Astrocyte of the cerebellum (primary cell): Measurements from ENCODE around the gene ATP9B.

Experiments used
- DNase-seq: peaks from one replicate; pipeline ENCODE4 v3.0.0-alpha.2; 2011; ENCODE audit warnings: low read depth
- H3K4me3 ChIP-seq: 2 replicates; pipeline ENCODE4 v1.5.1; 2011; ENCODE audit warnings: mild to moderate bottlenecking, low read depth, low read length, moderate library complexity
- in situ Hi-C: cut with HindIII; loops from 2 replicates; pipeline ENCODE4 v1.10.0; 2017; ENCODE audit warnings: low sequenced_read_pairs
- TF ChIP-seq, protein P1 (sequence below): IDR thresholded peaks from 2 replicates; pipeline ENCODE4 v1.5.1; 2012; ENCODE audit warnings: low read length, low read depth, moderate library complexity, mild to moderate bottlenecking; ENCODE audit errors: missing control alignments

The ATP9B gene

DNA sequence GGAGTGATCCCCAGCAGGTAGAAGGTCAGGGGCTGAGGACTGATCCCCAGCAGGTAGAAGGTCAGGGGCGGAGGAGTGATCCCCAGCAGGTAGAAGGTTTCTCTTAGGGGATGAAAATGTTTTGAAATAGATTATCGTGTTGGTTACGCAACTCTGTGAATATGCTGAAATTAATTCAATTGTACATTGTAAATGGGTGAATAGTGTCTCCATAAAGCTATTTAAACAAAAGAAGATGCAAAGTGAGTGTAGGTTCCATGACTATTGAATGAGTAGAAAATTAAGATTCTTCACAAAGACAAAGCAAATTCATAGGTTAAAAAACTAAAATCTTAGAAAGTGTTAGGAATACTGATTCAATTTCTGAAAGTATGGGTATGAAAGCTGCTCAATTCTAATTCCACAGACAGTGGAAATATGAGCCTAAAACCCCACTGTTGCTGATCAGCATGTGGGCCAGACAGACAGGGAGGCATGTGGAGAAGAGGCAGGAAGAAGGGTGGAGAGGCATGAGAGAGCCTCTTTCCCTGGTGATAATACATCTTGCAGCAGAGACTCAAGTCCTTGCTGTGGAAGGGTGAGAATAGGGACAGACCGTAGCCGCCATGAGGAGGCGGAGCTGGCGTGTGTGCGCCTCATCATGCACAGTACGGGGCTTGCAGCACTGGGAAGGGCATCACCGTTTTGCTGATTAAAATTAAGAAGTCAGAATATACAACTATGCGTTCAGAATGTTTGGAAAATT is 240.6 kb downstream of the ATP9B start:
- no peak overlapping the region for H3K4me3 ChIP-seq
- no peak for DNase-seq
- TF ChIP-seq, protein P1, sequence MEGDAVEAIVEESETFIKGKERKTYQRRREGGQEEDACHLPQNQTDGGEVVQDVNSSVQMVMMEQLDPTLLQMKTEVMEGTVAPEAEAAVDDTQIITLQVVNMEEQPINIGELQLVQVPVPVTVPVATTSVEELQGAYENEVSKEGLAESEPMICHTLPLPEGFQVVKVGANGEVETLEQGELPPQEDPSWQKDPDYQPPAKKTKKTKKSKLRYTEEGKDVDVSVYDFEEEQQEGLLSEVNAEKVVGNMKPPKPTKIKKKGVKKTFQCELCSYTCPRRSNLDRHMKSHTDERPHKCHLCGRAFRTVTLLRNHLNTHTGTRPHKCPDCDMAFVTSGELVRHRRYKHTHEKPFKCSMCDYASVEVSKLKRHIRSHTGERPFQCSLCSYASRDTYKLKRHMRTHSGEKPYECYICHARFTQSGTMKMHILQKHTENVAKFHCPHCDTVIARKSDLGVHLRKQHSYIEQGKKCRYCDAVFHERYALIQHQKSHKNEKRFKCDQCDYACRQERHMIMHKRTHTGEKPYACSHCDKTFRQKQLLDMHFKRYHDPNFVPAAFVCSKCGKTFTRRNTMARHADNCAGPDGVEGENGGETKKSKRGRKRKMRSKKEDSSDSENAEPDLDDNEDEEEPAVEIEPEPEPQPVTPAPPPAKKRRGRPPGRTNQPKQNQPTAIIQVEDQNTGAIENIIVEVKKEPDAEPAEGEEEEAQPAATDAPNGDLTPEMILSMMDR: no peak
- in situ Hi-C loops: no loop called here

DNA sequence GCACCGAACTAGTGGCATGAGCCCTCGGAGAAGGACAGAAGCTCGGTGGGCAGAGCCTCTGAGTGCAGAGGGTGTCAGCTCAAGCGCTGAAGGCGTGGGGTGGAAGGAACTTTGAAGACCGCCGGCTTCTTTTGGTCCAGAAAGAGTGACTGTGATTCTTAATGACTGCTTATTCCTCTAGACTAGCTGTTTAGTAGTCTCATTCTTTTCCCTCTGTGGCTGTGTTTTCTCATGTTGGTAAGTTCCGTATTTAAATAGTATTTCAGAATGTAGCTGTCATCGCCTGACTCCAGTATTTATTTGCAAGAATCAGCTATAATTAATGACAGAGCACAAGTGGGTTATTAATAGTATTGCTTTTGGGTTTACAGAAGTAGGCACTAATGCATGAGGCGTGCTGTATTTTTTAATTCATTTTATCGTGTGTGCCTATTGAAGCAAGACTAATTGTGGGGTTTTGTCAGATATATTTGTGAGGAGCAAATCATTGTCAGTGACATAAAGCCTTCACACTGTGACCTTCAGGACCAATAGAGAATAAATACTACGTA is 245.7 kb downstream of the ATP9B start:
- H3K4me3 ChIP-seq: no peak overlapping the region
- in situ Hi-C loops: no loop called here
- DNase-seq: no peak
- TF ChIP-seq, protein P1: no peak

DNA sequence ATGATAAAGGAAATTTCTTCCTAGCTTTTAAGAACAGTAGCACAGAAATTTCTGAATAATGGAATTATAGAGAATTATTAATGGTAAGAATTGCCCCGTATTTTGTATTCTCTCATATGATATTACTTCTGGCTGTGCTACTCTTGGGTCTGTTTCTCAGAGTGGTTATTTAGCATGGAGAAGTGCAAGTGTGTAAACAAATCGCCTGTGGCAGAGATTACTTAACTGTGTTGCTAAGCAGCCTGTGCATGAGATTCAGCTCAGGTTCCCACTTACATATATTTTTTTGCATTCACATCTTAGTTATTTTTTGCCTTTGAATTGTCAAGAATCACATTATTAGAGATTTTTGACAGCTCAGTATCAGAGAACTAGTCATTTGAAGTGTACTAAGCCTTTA is 246.4 kb downstream of the ATP9B start:
- TF ChIP-seq, protein P1: no peak
- DNase-seq: no peak
- in situ Hi-C loops: no loop called here
- H3K4me3 ChIP-seq: no peak overlapping the region

DNA sequence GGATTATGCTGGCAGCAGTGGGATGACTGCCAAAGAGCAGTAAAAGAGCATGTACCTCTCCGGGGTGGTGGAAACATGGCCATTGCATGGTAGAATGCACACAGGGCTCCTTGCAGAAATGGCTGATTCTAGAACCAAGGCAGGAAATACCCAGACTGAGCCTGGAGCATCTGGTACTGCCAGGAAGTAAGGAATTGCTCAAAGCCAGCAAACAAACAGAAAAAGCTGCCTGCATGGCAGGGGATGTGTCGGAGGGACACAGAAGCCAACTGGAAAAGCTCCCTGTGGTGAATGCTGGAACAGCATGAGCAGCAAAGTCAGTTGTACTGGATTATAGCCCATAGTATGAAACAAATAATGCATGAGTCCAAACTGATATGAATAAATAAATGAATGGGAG is 248.5 kb downstream of the ATP9B start:
- in situ Hi-C loops: no loop called here
- DNase-seq: no peak
- TF ChIP-seq, protein P1: peak; percentile 39
- H3K4me3 ChIP-seq: no peak overlapping the region

DNA sequence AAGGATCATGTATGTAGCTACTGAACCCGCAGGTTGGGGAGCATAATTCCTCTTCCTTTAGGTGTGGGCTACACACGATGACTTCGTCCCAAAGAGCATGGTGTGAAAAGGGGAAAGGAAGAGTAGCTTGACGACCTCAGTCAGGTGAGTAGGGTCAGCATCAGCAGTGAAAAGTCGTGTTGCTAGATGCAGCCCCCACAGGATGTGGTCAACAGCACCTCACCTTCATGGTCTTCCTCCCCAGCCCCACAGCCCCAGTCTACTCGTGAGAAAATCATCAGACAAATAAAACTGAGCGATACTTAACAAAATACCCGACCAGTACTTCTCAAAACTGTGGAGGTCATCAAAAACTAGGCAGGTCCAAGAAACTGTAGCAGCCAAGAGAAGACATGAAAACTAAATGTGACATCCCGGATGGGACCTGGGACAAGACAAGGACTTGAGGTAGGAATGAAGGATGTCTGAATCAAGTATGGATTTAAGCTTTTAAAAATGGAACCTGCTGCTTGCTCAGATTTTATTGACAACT is 249.0 kb downstream of the ATP9B start:
- no peak for DNase-seq
- TF ChIP-seq, protein P1: no peak
- in situ Hi-C loops: no loop called here
- no peak overlapping the region for H3K4me3 ChIP-seq

DNA sequence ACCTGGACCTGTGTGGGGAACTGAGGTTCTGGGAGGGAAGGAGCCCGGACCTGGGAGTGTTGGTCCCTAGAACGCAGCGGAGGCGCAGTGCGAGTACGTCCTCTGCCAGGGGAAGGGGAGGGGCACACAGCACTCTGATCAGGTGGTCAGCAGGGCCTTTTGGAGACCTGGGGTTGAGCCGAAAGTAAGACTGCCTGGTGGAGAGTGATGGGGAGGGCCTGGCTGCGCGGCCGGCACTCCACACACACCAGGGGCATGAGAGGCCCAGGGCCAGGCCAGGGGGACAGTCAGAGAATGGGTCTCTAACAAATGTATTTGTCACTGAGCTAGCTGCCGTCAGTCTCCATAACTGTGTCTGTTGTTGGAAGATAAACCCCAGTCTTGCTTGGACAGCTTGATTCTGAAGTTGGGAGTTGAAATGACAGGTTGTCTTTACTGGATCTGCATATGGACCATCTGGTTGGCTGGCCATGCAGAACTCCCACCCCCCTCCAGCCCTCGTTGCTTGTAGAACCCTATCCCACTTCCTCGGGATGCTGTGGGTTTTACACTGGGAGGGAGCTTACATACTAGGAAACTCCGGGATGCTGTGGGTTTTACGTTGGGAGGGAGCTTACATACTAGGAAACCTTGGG is 251.1 kb downstream of the ATP9B start:
- TF ChIP-seq, protein P1: no peak
- H3K4me3 ChIP-seq: no peak overlapping the region
- in situ Hi-C loops: no loop called here
- DNase-seq: no peak
